Activated CD8-positive, alpha-beta T cell treated with anti-CD3 and anti-CD28 coated beads, Interleukin-2, amount 10 ng/mL, durations not matched to agents 7 days and 5 days (primary cell): ENCODE data around the gene WDR46. TPM values are rescaled to one million over a fixed set of nuclear protein-coding genes. Genes with fewer than 3 reads are reported as not detected.

ENCODE experiments used
- ATAC-seq: fragments of 150-1000 bp; cut with Tn5 transposase; one replicate; pipeline ENCODE4 v1.10.0; 2021; ENCODE audit warnings: moderate library complexity
- CTCF ChIA-PET: fragments of 350-600 bp; sonication (Branson Sonifier 250); formaldehyde crosslinking; loops from one replicate; lab custom pipeline; 2021; ENCODE audit warnings: antibody characterized with exemption; lab: Charles Lee
- POLR2A ChIA-PET: fragments of 350-600 bp; sonication (Branson Sonifier 250); formaldehyde crosslinking; loops from one replicate; lab custom pipeline; 2021; ENCODE audit warnings: antibody characterized with exemption; lab: Charles Lee
- DNase-seq: peaks from one replicate; pipeline ENCODE4 v3.0.0-alpha.2; 2020
- H3K27ac Mint-ChIP-seq: one replicate; pipeline ENCODE4 v1.8.0; 2021; ENCODE audit warnings: mild to moderate bottlenecking, mixed read lengths
- H3K27me3 Mint-ChIP-seq: one replicate; pipeline ENCODE4 v1.8.0; 2021; ENCODE audit warnings: low read depth, mixed read lengths
- H3K36me3 Mint-ChIP-seq: one replicate; pipeline ENCODE4 v1.8.0; 2021; ENCODE audit warnings: low read depth, mixed read lengths
- H3K4me1 Mint-ChIP-seq: one replicate; pipeline ENCODE4 v1.8.0; 2021; ENCODE audit warnings: low read depth, mixed read lengths
- H3K4me3 Mint-ChIP-seq: one replicate; pipeline ENCODE4 v1.8.0; 2021; ENCODE audit warnings: mild to moderate bottlenecking, mixed read lengths
- H3K9me3 Mint-ChIP-seq: one replicate; pipeline ENCODE4 v1.8.0; 2022; ENCODE audit warnings: mixed read lengths; ENCODE audit not compliant: insufficient read depth
- total RNA-seq, 2 experiments: library from RNA; stranded (reverse); gene quantifications; one replicate each; pipeline ENCODE4 v1.2.3, GENCODE V29; 2021

The WDR46 gene
- total RNA-seq, 2 experiments from 2014 or later = 66.7 to 68.9 TPM

GRCh38 chr6:33313105-33313708 is 24.2 kb upstream of the WDR46 start:
- Mint-ChIP-seq H3K4me1 (peaks cover 58% of the 10 kb centered on the region), H3K9me3 (no peaks in the 10 kb centered on the region), H3K27ac (peak overlapping the region; percentile 97), H3K27me3 (no peaks in the 10 kb centered on the region), H3K36me3 (peaks cover 64% of the 10 kb centered on the region), H3K4me3 (peak overlapping the region; percentile 99)
- CTCF ChIA-PET = interaction anchor here (1.3 to 2.5 kb wide), 8 partner anchors 12 to 113 kb away, joined by 4 to 19 read pairs (median 6); partner anchors contain the start of genes RGL2, RPS18 and VPS52
- DNase-seq (peak; percentile 53), ATAC-seq (peak; percentile 5)
- POLR2A ChIA-PET = interaction anchor here (0.6 to 3.3 kb wide), 16 partner anchors 12 to 467 kb away, joined by 3 to 36 read pairs (median 5); partner anchors contain the start of genes B3GALT4, RGL2, RPS18 and RXRB

- H3K9me3 Mint-ChIP-seq = no peaks in the 10 kb centered on the region
- DNase-seq = peak; percentile 92
- CTCF ChIA-PET = interaction anchor here (1.3 to 2.5 kb wide), 8 partner anchors 11 to 113 kb away, joined by 4 to 19 read pairs (median 6); partner anchors contain the start of genes RGL2, RPS18 and VPS52
- POLR2A ChIA-PET = interaction anchor here (0.6 to 3.3 kb wide), 17 partner anchors 11 to 466 kb away, joined by 3 to 36 read pairs (median 6); partner anchors contain the start of genes B3GALT4, RGL2, RPS18 and RXRB
- peaks cover 62% of the 10 kb centered on the region for H3K36me3 Mint-ChIP-seq
- ATAC-seq = peak; percentile 43
- no peaks in the 10 kb centered on the region for H3K27me3 Mint-ChIP-seq
- H3K27ac Mint-ChIP-seq = peak overlapping the region; percentile 97
- peak overlapping the region; percentile 99 for H3K4me3 Mint-ChIP-seq
- H3K4me1 Mint-ChIP-seq = peaks cover 52% of the 10 kb centered on the region
Measured at GRCh38 chr6:33312361-33313104, 23.5 kb upstream of the WDR46 start.

- DNase-seq (no peak), ATAC-seq (no peak)
- H3K4me1 Mint-ChIP-seq = peaks cover 20% of the 10 kb centered on the region
- peaks cover 54% of the 10 kb centered on the region for H3K36me3 Mint-ChIP-seq
- H3K27me3 Mint-ChIP-seq = no peaks in the 10 kb centered on the region
- H3K27ac Mint-ChIP-seq = peak overlapping the region; percentile 23
- H3K9me3 Mint-ChIP-seq = no peaks in the 10 kb centered on the region
- POLR2A ChIA-PET = no interaction called here
- CTCF ChIA-PET = no interaction called here
- no peak overlapping the region for H3K4me3 Mint-ChIP-seq
Measured at GRCh38 chr6:33306356-33306755, 17.3 kb upstream of the WDR46 start.

GRCh38 chr6:33305052-33305451 is 16.0 kb upstream of the WDR46 start:
- peaks cover 24% of the 10 kb centered on the region for H3K4me1 Mint-ChIP-seq
- H3K36me3 Mint-ChIP-seq = peaks cover 58% of the 10 kb centered on the region
- H3K4me3 Mint-ChIP-seq = no peak overlapping the region
- H3K27me3 Mint-ChIP-seq = no peaks in the 10 kb centered on the region
- no peak overlapping the region for H3K27ac Mint-ChIP-seq
- ChIA-PET POLR2A (no interaction called here), CTCF (no interaction called here)
- no peaks in the 10 kb centered on the region for H3K9me3 Mint-ChIP-seq
- no peak for ATAC-seq
- no peak for DNase-seq

GRCh38 chr6:33304216-33304615 is 15.2 kb upstream of the WDR46 start:
- Mint-ChIP-seq H3K4me1 (peaks cover 32% of the 10 kb centered on the region), H3K36me3 (peaks cover 66% of the 10 kb centered on the region)

DNA sequence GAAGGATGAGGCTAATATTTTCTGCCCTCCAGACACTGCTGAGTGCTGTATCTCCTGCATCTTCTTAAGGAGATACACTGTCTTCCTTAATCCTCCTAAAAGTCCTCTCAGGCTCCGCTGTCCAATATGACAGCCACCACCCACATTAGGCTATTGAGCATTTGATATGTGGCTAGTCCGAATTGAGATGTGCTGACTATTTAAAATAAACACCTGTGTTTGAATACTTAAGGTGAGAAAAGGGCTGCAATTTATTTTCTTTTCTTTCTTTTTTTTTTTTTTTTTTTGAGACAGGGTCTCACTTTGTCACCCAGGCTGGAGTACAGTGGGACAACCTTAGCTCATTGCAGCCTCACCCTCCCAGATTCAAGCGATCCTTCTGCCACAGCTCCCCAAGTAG is 12.8 kb upstream of the WDR46 start:
- no peak for DNase-seq
- H3K4me1 Mint-ChIP-seq = peaks cover 39% of the 10 kb centered on the region
- no peaks in the 10 kb centered on the region for H3K9me3 Mint-ChIP-seq
- CTCF ChIA-PET = interaction anchor here (1.7 to 6.6 kb wide), 2 partner anchors 11 to 24 kb away, joined by 11 to 51 read pairs; partner anchors contain the start of gene B3GALT4
- no peak for ATAC-seq
- H3K27ac Mint-ChIP-seq = peak overlapping the region; percentile 68
- peaks cover 59% of the 10 kb centered on the region for H3K36me3 Mint-ChIP-seq
- no peaks in the 10 kb centered on the region for H3K27me3 Mint-ChIP-seq
- H3K4me3 Mint-ChIP-seq = no peak overlapping the region
- POLR2A ChIA-PET = interaction anchor here (1.5 kb wide), 1 partner anchor 11 kb away, joined by 18 read pairs; the partner anchor contains the start of gene TAPBP

More at GRCh38 chr6:33304216-33304615, 15.2 kb upstream of the WDR46 start:
- Mint-ChIP-seq H3K27ac (no peak overlapping the region), H3K9me3 (no peaks in the 10 kb centered on the region), H3K27me3 (no peaks in the 10 kb centered on the region), H3K4me3 (no peak overlapping the region)
- ATAC-seq (no peak), DNase-seq (no peak)
- ChIA-PET CTCF (no interaction called here), POLR2A (interaction anchor here (0.6 kb wide), 1 partner anchor 15 kb away, joined by 4 read pairs; no protein-coding TSS in a partner anchor)

DNA sequence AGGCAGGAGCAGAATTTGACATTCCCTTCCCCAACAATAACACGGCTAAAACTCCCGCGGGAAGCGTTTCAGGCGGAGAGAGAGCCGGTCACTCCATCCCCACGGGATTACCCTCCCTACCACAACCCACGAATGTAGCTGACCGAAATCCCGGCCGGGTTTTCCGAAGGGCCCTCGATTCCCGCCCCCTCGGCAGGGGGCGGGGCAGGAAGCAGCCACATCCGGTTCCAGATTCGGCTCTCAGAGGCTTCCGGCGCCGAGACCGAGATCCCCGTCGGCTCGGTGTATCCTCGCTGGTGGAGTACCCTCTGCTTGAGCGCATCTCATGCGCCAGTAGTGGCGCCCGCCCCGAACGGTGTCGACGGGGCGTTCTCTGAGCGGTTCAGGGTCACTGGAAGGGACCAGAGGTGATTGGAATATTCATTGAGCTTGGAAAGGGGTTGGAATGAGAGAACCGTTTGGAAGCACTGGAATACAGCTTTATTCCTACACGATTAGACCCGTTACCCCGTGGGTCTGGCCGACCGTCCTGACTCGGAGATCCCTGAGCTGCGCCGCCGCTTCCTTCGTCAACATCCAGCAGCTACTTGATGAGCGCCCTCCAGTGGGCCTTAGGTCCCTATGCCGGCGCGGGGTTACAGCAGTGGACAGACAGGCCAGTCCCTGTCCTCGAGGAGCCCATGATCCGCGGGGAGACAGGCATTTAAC is 10.4 kb upstream of the WDR46 start:
- Mint-ChIP-seq H3K27me3 (no peaks in the 10 kb centered on the region), H3K4me1 (peaks cover 33% of the 10 kb centered on the region), H3K36me3 (peaks cover 50% of the 10 kb centered on the region), H3K9me3 (no peaks in the 10 kb centered on the region), H3K27ac (peak overlapping the region; percentile 99), H3K4me3 (peak overlapping the region; percentile 98)
- CTCF ChIA-PET = interaction anchor here (0.7 to 6.6 kb wide), 16 partner anchors 9 to 102 kb away, joined by 3 to 51 read pairs (median 6); partner anchors contain the start of genes B3GALT4, PFDN6, RPS18 and TAPBP
- ATAC-seq = peak; percentile 79
- POLR2A ChIA-PET = interaction anchor here (0.6 to 4.6 kb wide), 11 partner anchors 9 to 1193 kb away, joined by 3 to 54 read pairs (median 6); partner anchors contain the start of genes B3GALT4, PFDN6, RPS18 and TAPBP
- DNase-seq = peak; percentile 95

DNA sequence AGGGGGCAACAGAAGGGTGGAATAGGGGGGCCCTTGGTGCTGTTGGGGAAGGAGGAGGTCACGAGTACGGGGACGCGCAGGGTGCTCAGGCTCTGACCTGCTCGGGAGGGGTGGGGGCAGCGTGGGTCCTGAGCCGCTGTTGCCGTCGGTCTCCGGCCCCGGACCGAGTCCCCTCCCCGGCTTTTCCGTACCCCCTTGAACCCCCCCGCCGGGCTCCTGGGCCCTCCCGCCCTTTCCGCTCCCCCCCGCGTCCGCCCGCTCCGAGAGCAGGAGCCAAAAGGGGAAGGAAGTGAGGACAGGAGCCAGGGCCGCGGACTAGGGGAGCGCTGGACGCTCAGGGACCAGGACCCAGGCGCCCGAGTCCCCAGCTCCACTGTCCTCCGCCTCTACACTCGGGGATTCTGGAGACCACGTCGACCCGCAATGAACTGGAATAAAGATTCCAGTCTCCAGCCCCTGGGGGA is 9.8 kb upstream of the WDR46 start, which contains the start of gene RGL2:
TSS of gene RGL2 (minus strand) at position 170 of the 464 bp plus-strand sequence. CDS start 332 bp downstream, outside the sequence.
- Mint-ChIP-seq H3K36me3 (peaks cover 54% of the 10 kb centered on the region), H3K4me3 (peak within 1 kb of the TSS; percentile 98), H3K27ac (peak within 1 kb of the TSS; percentile 99), H3K9me3 (no peaks in the 10 kb centered on the region), H3K27me3 (no peaks in the 10 kb centered on the region), H3K4me1 (peaks cover 37% of the 10 kb centered on the region)
- CTCF ChIA-PET = interaction anchor here (0.7 to 6.6 kb wide), 15 partner anchors 9 to 92 kb away, joined by 3 to 51 read pairs (median 6); partner anchors contain the start of genes B3GALT4, PFDN6, RPS18 and TAPBP
- POLR2A ChIA-PET = interaction anchor here (0.9 to 4.6 kb wide), 9 partner anchors 8 to 454 kb away, joined by 3 to 54 read pairs (median 17); partner anchors contain the start of genes B3GALT4, PFDN6, RPS18 and TAPBP
- DNase-seq (peak; percentile 78), ATAC-seq (peak; percentile 43)

GRCh38 chr6:33297956-33298772 is 9.1 kb upstream of the WDR46 start:
- peak overlapping the region; percentile 99 for H3K27ac Mint-ChIP-seq
- POLR2A ChIA-PET = interaction anchor here (0.7 to 4.6 kb wide), 9 partner anchors 9 to 27 kb away, joined by 3 to 54 read pairs (median 17); partner anchors contain the start of genes B3GALT4, PFDN6, RPS18 and TAPBP
- no peaks in the 10 kb centered on the region for H3K9me3 Mint-ChIP-seq
- H3K4me1 Mint-ChIP-seq = peaks cover 37% of the 10 kb centered on the region
- H3K27me3 Mint-ChIP-seq = no peaks in the 10 kb centered on the region
- DNase-seq = peak; percentile 85
- ATAC-seq = peak; percentile 53
- peak overlapping the region; percentile 98 for H3K4me3 Mint-ChIP-seq
- CTCF ChIA-PET = interaction anchor here (1.5 to 6.6 kb wide), 6 partner anchors 9 to 29 kb away, joined by 4 to 51 read pairs (median 8); partner anchors contain the start of genes B3GALT4, PFDN6, RPS18 and VPS52
- H3K36me3 Mint-ChIP-seq = peaks cover 52% of the 10 kb centered on the region
